Erythroblast (primary cell): ENCODE results near the gene CUX1.

Experiments
- GATA1 ChIP-seq: IDR thresholded peaks from 2 replicates; pipeline ENCODE4 v1.6.1; 2011; ENCODE audit warnings: low read depth, mild to moderate bottlenecking, control low read depth, low read length, moderate library complexity
- POLR2A ChIP-seq: IDR thresholded peaks from 2 replicates; pipeline ENCODE4 v1.6.1; 2011; ENCODE audit warnings: mild to moderate bottlenecking, low read length

DNA sequence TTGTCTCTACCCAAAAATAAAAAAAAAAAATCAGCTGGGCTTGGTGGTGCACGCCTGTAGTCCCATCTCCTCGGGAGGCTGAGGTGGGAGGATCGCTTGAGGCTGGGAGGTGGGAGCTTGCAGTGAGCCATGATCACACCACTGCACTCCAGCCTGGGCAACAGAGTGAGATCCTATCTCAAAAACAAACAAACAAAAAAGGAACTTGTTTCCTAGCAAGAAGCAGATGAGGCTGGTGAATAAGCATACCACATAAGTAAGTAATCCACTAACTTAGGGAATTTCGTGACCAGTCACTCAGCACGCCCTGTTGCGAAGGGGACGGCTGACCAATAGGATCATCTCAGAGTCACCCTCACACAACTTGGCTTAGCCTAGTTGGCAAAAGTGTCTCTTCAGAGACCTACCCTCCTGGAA, 64.6 kb downstream of the CUX1 start:
- TF ChIP-seq POLR2A, result no peak
- TF ChIP-seq GATA1, result no peak
